H1 (cell line): ENCODE data around the gene INSM1. TPM values are rescaled to one million over a fixed set of nuclear protein-coding genes. Genes with fewer than 3 reads are reported as not detected.

Experiments
- BACH1 ChIP-seq: IDR thresholded peaks from 2 replicates; pipeline ENCODE4 v1.6.1; 2012; ENCODE audit warnings: low read length, improper control_type of control experiment
- EGR1 ChIP-seq: IDR thresholded peaks from 2 replicates; pipeline ENCODE4 v1.6.1; 2011; ENCODE audit warnings: low read depth, low read length, borderline replicate concordance
- HDAC6 ChIP-seq: IDR thresholded peaks from one replicate; pipeline ENCODE4 v1.7.1; 2012; ENCODE audit warnings: low read depth, mild to moderate bottlenecking, inconsistent platforms, low read length, moderate library complexity
- MAFK ChIP-seq: IDR thresholded peaks from 2 replicates; pipeline ENCODE4 v1.6.1; 2012; ENCODE audit warnings: low read depth, mild to moderate bottlenecking, improper control_type of control experiment, low read length
- RFX5 ChIP-seq: IDR thresholded peaks from 2 replicates; pipeline ENCODE4 v1.6.1; 2011; ENCODE audit warnings: low read depth, low read length, improper control_type of control experiment, borderline replicate concordance
- RXRA ChIP-seq: IDR thresholded peaks from 2 replicates; pipeline ENCODE4 v1.6.1; 2011; ENCODE audit warnings: low read depth, mild to moderate bottlenecking, low read length, moderate library complexity; ENCODE audit not compliant: insufficient read depth
- SIX5 ChIP-seq: IDR thresholded peaks from 2 replicates; pipeline ENCODE4 v1.6.1; 2011; ENCODE audit warnings: mild to moderate bottlenecking, low read depth, low read length
- SP2 ChIP-seq: IDR thresholded peaks from 2 replicates; pipeline ENCODE4 v1.6.1; 2012; ENCODE audit warnings: mild to moderate bottlenecking, low read length, inconsistent platforms
- TAF1 ChIP-seq: IDR thresholded peaks from 2 replicates; pipeline ENCODE4 v1.6.1; 2011; ENCODE audit warnings: mild to moderate bottlenecking, low read depth, low read length
- TEAD4 ChIP-seq: IDR thresholded peaks from 2 replicates; pipeline ENCODE4 v1.6.1; 2012; ENCODE audit warnings: low read depth, low read length, inconsistent platforms, mixed read lengths
- polyA plus RNA-seq, 7 experiments: library from polyadenylated mRNA; depleted of rRNA in 3 of 7; stranded (reverse) in 5 of 7; unstranded in 2 of 7; fragments of >200 nt in 5 of 7; fragments of 200-250 nt in 2 of 7; gene quantifications; 1 replicate in 5 of 7; 2 replicates in 1 of 7; 4 replicates in 1 of 7; pipeline versions ENCODE4 v1.2.1 to v1.2.3, GENCODE V29; 2011 to 2013; ENCODE audit warnings: missing spikeins in 2 of 7, mixed read lengths in 2 of 7
- total RNA-seq: library from RNA; stranded (reverse); fragmentation: NEBNext Ultra II Directional; extraction: Animal tissue kit (Norgen Biotek cat#: 25700); gene quantifications from 2 replicates; pipeline ENCODE4 v1.2.1, GENCODE V29; 2021
- TF ChIP-seq, protein P1 (sequence below): IDR thresholded peaks from 2 replicates; pipeline ENCODE4 v1.6.1; 2012; ENCODE audit warnings: inconsistent platforms

INSM1 gene
- total and polyA plus RNA-seq, 2 of the 8 experiments (the other 6 are each of a cell fraction or from before 2014, with no cell fraction given): 0.86 to 2.5 TPM

DNA sequence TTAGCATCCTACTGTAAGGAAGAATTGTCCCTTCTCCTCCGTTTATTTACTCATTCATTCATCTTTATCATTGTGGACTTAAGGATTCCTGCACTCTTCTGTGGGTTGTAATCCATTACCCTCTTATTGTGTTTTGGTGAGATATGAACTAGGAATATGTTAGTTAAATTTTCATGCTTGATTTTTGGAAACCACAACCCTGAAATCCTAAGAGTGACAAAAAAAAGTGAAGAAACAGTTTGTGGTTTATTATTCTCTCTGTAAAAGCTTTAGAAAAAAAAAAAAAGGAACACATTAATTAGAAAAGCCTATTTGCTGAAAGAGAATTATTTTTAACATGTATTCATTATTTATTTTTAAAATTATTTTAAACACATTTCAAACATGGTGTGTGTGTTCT, 36.7 kb upstream of the INSM1 start (continued):
- no peak for TF ChIP-seq RFX5
- no peak for TF ChIP-seq EGR1
- no peak for TF ChIP-seq MAFK
- TF ChIP-seq BACH1: no peak
- no peak for TF ChIP-seq RXRA
- no peak for TF ChIP-seq TAF1
- TF ChIP-seq, protein P1, sequence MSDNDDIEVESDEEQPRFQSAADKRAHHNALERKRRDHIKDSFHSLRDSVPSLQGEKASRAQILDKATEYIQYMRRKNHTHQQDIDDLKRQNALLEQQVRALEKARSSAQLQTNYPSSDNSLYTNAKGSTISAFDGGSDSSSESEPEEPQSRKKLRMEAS: no peak
- no peak for TF ChIP-seq SIX5
- no peak for TF ChIP-seq TEAD4
- TF ChIP-seq HDAC6: no peak
- TF ChIP-seq SP2: no peak
